NCI-H1436 treated with DMSO at 0.1 percent for 48 hours (cell line): Measurements from ENCODE around the gene KLHDC7A.

Experiments used
- DNase-seq: peaks from one replicate; lab custom pipeline; 2025; lab: John Stamatoyannopoulos, UW

The KLHDC7A gene

GRCh38 chr1:18508084-18508483 is 27.4 kb downstream of the KLHDC7A start:
- DNase-seq = no peak

GRCh38 chr1:18511149-18511873 is 30.6 kb downstream of the KLHDC7A start:
- DNase-seq = no peak

- no peak for DNase-seq
Observed at GRCh38 chr1:18511874-18512150, 31.1 kb downstream of the KLHDC7A start.

GRCh38 chr1:18512883-18513282 is 32.2 kb downstream of the KLHDC7A start:
- no peak for DNase-seq

GRCh38 chr1:18513995-18514394 is 33.3 kb downstream of the KLHDC7A start:
- DNase-seq = no peak

- no peak for DNase-seq
Observed at GRCh38 chr1:18515120-18515667, 34.5 kb downstream of the KLHDC7A start.

GRCh38 chr1:18516473-18516872 is 35.7 kb downstream of the KLHDC7A start:
- DNase-seq = no peak

GRCh38 chr1:18526436-18527275 is 45.9 kb downstream of the KLHDC7A start:
- no peak for DNase-seq

GRCh38 chr1:18527514-18527913 is 46.8 kb downstream of the KLHDC7A start:
- DNase-seq = no peak

- DNase-seq = no peak
Observed at GRCh38 chr1:18527921-18528320, 47.2 kb downstream of the KLHDC7A start.

GRCh38 chr1:18528616-18529015 is 47.9 kb downstream of the KLHDC7A start:
- DNase-seq = no peak

GRCh38 chr1:18529714-18530113 is 49.0 kb downstream of the KLHDC7A start:
- no peak for DNase-seq

GRCh38 chr1:18530587-18531502 is 50.1 kb downstream of the KLHDC7A start:
- DNase-seq = no peak

GRCh38 chr1:18531503-18531845 is 50.7 kb downstream of the KLHDC7A start:
- DNase-seq = no peak

- no peak for DNase-seq
Observed at GRCh38 chr1:18532390-18533170, 51.9 kb downstream of the KLHDC7A start.

- DNase-seq = no peak
Observed at GRCh38 chr1:18533259-18533658, 52.5 kb downstream of the KLHDC7A start.

- no peak for DNase-seq
Observed at GRCh38 chr1:18534810-18535205, 54.1 kb downstream of the KLHDC7A start.
